ENCODE measurements around the gene ELP4.

ELP4 gene

GRCh38 chr11:31782257-31782656 lies 272.7 kb downstream of the ELP4 start:
- no peak for DNase-seq

GRCh38 chr11:31783252-31783651 lies 273.7 kb downstream of the ELP4 start:
- no peak for DNase-seq

GRCh38 chr11:31784611-31785010 lies 275.0 kb downstream of the ELP4 start:
- DNase-seq = no peak

- DNase-seq = no peak
These were observed 277.6 kb downstream of the ELP4 start for GRCh38 chr11:31786996-31787685.

- no peak for DNase-seq
These were observed 278.5 kb downstream of the ELP4 start for GRCh38 chr11:31788085-31788484.

- DNase-seq = no peak
These were observed 281.1 kb downstream of the ELP4 start for GRCh38 chr11:31790649-31791048.

GRCh38 chr11:31792036-31792435 lies 282.5 kb downstream of the ELP4 start:
- DNase-seq = no peak

GRCh38 chr11:31792456-31792855 lies 282.9 kb downstream of the ELP4 start:
- no peak for DNase-seq

- no peak for DNase-seq
These were observed 283.7 kb downstream of the ELP4 start for GRCh38 chr11:31793264-31793663.

- DNase-seq = no peak
These were observed 285.0 kb downstream of the ELP4 start for GRCh38 chr11:31794548-31794947.

GRCh38 chr11:31795706-31796498 lies 286.3 kb downstream of the ELP4 start:
- DNase-seq = no peak

- DNase-seq = no peak
These were observed 287.1 kb downstream of the ELP4 start for GRCh38 chr11:31796499-31797189.

- DNase-seq = no peak
These were observed 287.9 kb downstream of the ELP4 start for GRCh38 chr11:31797190-31798056.

- DNase-seq = no peak
These were observed 288.5 kb downstream of the ELP4 start for GRCh38 chr11:31798057-31798553.

GRCh38 chr11:31798554-31799434 lies 289.2 kb downstream of the ELP4 start:
- DNase-seq = no peak

GRCh38 chr11:31799435-31800397 lies 290.1 kb downstream of the ELP4 start:
- no peak for DNase-seq

GRCh38 chr11:31800398-31801265 lies 291.1 kb downstream of the ELP4 start:
- no peak for DNase-seq

GRCh38 chr11:31801298-31801702 lies 291.7 kb downstream of the ELP4 start:
- peak in 1 of 2 donors; percentile 8 for DNase-seq

- no peak for DNase-seq
These were observed 292.5 kb downstream of the ELP4 start for GRCh38 chr11:31802000-31802551.
